ENCODE data around the gene SH3YL1. TPM values are rescaled to one million over a fixed set of nuclear protein-coding genes. Genes with fewer than 3 reads are reported as not detected.

SH3YL1 gene
- total and polyA plus RNA-seq, 4 donors = 6.4 to 19.2 (median 13.9) TPM

DNA sequence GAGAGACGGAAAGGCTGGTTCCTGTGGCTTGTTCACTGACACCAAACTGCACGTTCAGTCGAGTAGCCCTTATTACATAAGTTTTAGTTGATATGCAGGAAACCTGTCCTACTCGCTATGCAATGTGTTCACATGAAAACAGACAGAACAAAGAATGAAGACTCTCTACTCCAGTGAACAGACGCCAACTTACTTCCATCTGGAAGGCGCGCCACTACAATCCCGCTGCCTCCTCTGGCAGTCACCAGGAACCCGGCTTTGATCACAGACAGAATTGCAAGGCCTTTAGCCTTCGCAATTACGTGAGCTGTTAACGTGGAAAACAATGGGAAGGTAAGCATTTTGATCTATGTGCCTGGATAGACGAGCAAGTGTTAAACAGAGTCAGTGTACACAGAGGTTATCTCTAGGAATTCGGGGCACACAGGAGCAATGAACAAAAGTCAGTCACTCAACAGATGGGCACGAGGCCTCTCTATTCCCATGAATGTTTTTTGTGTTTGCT, 14.2 kb downstream of the SH3YL1 start:
- TF ChIP-seq HNF4G (IDR thresholded peaks at IDR 0.05) (no peak), EGR1 (IDR thresholded peaks at IDR 0.05; ENCODE audit: low read depth in 2 of 2) (no peak), RAD21 (IDR thresholded peaks at IDR 0.05) (no peak), RXRA (IDR thresholded peaks at IDR 0.05) (no peak), JUND (IDR thresholded peaks at IDR 0.05) (no peak), GABPA (IDR thresholded peaks at IDR 0.05 in 1 of 2, conservative IDR thresholded peaks at IDR 0.05 in 1 of 2) (no peak), NR2F2 (IDR thresholded peaks at IDR 0.05) (no peak), TAF1 (conservative IDR thresholded peaks at IDR 0.05) (no peak), HNF4A (conservative IDR thresholded peaks at IDR 0.05) (no peak), FOXA2 (IDR thresholded peaks at IDR 0.05) (no peak), FOXA1 (IDR thresholded peaks at IDR 0.05) (no peak), YY1 (IDR thresholded peaks at IDR 0.05) (no peak), SP1 (IDR thresholded peaks at IDR 0.05) (no peak)
- TF ChIP-seq, protein P1, sequence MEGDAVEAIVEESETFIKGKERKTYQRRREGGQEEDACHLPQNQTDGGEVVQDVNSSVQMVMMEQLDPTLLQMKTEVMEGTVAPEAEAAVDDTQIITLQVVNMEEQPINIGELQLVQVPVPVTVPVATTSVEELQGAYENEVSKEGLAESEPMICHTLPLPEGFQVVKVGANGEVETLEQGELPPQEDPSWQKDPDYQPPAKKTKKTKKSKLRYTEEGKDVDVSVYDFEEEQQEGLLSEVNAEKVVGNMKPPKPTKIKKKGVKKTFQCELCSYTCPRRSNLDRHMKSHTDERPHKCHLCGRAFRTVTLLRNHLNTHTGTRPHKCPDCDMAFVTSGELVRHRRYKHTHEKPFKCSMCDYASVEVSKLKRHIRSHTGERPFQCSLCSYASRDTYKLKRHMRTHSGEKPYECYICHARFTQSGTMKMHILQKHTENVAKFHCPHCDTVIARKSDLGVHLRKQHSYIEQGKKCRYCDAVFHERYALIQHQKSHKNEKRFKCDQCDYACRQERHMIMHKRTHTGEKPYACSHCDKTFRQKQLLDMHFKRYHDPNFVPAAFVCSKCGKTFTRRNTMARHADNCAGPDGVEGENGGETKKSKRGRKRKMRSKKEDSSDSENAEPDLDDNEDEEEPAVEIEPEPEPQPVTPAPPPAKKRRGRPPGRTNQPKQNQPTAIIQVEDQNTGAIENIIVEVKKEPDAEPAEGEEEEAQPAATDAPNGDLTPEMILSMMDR (IDR thresholded peaks at IDR 0.05; ENCODE audit: low read depth, low read length, missing input control) = no peak
- TF ChIP-seq, protein P2, sequence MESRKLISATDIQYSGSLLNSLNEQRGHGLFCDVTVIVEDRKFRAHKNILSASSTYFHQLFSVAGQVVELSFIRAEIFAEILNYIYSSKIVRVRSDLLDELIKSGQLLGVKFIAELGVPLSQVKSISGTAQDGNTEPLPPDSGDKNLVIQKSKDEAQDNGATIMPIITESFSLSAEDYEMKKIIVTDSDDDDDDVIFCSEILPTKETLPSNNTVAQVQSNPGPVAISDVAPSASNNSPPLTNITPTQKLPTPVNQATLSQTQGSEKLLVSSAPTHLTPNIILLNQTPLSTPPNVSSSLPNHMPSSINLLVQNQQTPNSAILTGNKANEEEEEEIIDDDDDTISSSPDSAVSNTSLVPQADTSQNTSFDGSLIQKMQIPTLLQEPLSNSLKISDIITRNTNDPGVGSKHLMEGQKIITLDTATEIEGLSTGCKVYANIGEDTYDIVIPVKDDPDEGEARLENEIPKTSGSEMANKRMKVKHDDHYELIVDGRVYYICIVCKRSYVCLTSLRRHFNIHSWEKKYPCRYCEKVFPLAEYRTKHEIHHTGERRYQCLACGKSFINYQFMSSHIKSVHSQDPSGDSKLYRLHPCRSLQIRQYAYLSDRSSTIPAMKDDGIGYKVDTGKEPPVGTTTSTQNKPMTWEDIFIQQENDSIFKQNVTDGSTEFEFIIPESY (IDR thresholded peaks at IDR 0.05) = no peak
- TF ChIP-seq, protein P3, sequence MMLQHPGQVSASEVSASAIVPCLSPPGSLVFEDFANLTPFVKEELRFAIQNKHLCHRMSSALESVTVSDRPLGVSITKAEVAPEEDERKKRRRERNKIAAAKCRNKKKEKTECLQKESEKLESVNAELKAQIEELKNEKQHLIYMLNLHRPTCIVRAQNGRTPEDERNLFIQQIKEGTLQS (IDR thresholded peaks at IDR 0.05) = no peak
- TF ChIP-seq, protein P4, sequence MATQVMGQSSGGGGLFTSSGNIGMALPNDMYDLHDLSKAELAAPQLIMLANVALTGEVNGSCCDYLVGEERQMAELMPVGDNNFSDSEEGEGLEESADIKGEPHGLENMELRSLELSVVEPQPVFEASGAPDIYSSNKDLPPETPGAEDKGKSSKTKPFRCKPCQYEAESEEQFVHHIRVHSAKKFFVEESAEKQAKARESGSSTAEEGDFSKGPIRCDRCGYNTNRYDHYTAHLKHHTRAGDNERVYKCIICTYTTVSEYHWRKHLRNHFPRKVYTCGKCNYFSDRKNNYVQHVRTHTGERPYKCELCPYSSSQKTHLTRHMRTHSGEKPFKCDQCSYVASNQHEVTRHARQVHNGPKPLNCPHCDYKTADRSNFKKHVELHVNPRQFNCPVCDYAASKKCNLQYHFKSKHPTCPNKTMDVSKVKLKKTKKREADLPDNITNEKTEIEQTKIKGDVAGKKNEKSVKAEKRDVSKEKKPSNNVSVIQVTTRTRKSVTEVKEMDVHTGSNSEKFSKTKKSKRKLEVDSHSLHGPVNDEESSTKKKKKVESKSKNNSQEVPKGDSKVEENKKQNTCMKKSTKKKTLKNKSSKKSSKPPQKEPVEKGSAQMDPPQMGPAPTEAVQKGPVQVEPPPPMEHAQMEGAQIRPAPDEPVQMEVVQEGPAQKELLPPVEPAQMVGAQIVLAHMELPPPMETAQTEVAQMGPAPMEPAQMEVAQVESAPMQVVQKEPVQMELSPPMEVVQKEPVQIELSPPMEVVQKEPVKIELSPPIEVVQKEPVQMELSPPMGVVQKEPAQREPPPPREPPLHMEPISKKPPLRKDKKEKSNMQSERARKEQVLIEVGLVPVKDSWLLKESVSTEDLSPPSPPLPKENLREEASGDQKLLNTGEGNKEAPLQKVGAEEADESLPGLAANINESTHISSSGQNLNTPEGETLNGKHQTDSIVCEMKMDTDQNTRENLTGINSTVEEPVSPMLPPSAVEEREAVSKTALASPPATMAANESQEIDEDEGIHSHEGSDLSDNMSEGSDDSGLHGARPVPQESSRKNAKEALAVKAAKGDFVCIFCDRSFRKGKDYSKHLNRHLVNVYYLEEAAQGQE (IDR thresholded peaks at IDR 0.05) = no peak
- TF ChIP-seq, protein P5, sequence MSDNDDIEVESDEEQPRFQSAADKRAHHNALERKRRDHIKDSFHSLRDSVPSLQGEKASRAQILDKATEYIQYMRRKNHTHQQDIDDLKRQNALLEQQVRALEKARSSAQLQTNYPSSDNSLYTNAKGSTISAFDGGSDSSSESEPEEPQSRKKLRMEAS (IDR thresholded peaks at IDR 0.05) = no peak
- H3K9ac ChIP-seq (ENCODE audit: low read depth in 1 of 2, low read length in 2 of 2) = no peak overlapping the region
- no peak overlapping the region for H3K4me3 ChIP-seq (ENCODE audit: low read depth in 1 of 3, low read length in 3 of 3)
- no peak for DNase-seq (ENCODE audit: low spot score)
- H3K27ac ChIP-seq (ENCODE audit: low read depth in 1 of 2, low read length in 2 of 2) = no peak overlapping the region
- no peaks in the 10 kb centered on the region for H3K27me3 ChIP-seq (ENCODE audit: control insufficient read depth in 4 of 4, insufficient read depth in 4 of 4, low read length in 3 of 4)
- H3K9me3 ChIP-seq (ENCODE audit: control insufficient read depth in 4 of 4, low read length in 3 of 4) = no peaks in the 10 kb centered on the region
- 94% methylated on average over 15 of the region's 15 CpGs for WGBS
- H3K36me3 ChIP-seq (ENCODE audit: control insufficient read depth in 4 of 4, insufficient read depth in 3 of 4, low read depth in 1 of 4, low read length in 3 of 4) = peaks cover 0 to 3% (median under 1%) of the 10 kb centered on the region in 4 donors
- no peaks in the 10 kb centered on the region for H3K4me1 ChIP-seq (ENCODE audit: control insufficient read depth in 4 of 4, insufficient read depth in 4 of 4, low read length in 3 of 4)

All from liver (tissue), 9 donors.